GM12865 (cell line): ENCODE data around the gene SOWAHD.
"Not testable (repeated sequence)": the region's sequence is repeated elsewhere in the genome, so short reads cannot be mapped to it uniquely, and the experiment has no call there.

Experiments
- DNase-seq: peaks from one replicate; pipeline ENCODE4 v3.0.0; 2010; ENCODE audit warnings: low read depth
- H3K4me3 ChIP-seq: 2 replicates; pipeline ENCODE4 v1.5.1; 2011; ENCODE audit warnings: mild to moderate bottlenecking, low read depth, low read length, control low read depth
- TF ChIP-seq, protein P1 (sequence below): IDR thresholded peaks from 2 replicates; pipeline ENCODE4 v1.5.1; 2011; ENCODE audit warnings: low read length, control low read depth, low read depth, inconsistent platforms; ENCODE audit not compliant: insufficient read depth; ENCODE audit errors: missing control alignments

SOWAHD gene

DNA sequence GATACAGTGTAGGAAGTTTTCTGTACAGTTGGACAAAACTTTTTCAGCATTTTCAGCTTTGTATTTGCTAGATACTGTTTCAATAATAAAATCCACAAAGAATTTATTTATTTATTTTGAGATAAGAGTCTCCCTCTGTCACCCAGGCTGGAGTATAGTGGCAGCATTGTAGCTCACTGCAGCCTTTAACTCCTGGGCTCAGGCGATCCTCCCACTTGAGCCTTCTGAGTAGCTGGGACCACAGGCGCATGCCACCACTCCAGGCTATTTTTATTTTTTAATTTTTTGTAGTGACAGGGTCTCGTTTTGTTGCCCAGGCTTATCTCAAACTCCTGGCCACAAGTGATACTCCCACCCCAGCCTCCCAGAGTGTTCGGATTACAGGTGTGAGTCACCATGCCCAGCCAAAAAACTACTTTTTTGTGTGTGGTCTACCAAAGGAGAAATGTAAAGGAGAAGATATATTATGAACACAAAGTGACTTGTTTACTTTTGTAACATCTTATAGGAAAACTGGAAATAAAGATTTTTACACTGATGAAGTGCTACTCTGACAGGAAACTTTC lies 13.0 kb upstream of the SOWAHD start:
- TF ChIP-seq, protein P1, sequence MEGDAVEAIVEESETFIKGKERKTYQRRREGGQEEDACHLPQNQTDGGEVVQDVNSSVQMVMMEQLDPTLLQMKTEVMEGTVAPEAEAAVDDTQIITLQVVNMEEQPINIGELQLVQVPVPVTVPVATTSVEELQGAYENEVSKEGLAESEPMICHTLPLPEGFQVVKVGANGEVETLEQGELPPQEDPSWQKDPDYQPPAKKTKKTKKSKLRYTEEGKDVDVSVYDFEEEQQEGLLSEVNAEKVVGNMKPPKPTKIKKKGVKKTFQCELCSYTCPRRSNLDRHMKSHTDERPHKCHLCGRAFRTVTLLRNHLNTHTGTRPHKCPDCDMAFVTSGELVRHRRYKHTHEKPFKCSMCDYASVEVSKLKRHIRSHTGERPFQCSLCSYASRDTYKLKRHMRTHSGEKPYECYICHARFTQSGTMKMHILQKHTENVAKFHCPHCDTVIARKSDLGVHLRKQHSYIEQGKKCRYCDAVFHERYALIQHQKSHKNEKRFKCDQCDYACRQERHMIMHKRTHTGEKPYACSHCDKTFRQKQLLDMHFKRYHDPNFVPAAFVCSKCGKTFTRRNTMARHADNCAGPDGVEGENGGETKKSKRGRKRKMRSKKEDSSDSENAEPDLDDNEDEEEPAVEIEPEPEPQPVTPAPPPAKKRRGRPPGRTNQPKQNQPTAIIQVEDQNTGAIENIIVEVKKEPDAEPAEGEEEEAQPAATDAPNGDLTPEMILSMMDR: no peak
- no peak overlapping the region for H3K4me3 ChIP-seq
- DNase-seq: no peak

DNA sequence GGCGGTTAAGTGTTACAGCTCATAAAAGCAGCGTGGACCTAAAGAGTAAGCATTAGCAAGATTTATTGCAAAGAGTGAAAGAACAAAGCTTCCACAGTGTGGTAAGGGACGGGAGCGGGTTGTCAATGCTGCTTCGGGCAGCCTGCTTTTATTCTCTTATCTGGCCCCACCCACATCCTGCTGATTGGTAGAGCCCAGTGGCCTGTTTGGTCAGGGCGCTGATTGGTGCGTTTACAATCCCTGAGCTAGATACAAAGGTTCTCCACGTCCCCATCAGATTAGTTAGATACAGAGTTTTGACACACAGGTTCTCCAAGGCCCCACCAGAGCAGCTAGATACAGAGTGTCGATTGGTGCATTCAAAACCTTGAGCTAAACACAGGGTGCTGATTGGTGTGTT lies 8.3 kb upstream of the SOWAHD start:
- not testable (repeated sequence) for H3K4me3 ChIP-seq, DNase-seq

DNA sequence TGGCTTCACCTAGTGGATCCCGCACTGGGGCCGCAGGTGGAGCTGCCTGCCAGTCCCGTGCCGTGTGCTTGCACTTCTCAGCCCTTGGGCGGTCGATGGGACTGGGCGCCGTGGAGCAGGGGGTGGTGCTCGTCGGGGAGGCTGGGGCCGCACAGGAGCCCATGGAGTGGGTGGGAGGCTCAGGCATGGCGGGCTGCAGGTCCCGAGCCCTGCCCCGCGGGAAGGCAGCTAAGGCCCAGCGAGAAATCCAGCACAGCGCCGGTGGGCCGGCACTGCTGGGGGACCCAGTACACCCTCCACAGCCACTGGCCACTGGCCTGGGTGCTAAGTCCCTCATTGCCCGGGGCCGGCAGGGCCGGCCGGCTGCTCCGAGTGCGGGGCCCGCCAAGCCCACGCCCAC lies 7.6 kb upstream of the SOWAHD start:
- DNase-seq, H3K4me3 ChIP-seq: not testable (repeated sequence)

- no peak overlapping the region for H3K4me3 ChIP-seq
- DNase-seq: no peak
- TF ChIP-seq, protein P1: no peak
Measured at GRCh38 chrX:119753001-119753400, 5.4 kb upstream of the SOWAHD start.

DNA sequence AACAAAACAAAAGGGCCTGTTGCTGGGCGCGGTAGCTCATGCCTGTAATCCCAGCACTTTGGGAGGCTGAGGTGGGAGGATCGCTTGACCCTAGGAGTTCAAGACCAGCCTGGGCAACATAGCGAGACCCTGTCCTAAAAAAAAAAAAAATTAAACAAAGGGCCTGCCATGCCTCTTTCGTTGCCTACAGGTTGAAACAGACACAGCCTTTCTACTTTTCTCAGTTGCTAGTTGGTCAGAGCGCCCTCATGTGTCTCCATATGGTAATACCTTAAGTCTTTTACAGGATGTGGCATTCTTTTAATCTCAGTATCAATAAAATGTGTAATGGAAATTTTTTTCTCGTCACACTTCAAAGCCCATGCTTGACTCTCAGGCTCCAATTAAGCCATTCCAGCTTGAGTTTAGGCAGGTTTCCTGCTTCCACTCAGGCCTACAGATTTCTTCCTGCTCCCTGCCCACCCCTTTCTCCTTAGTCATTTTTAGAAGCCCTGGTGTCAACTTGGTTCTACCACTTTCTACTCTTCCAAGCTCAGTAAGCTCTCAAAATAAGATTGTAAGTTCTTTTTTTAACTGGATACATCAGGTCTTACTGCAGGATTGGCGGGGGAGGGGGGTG lies 4.6 kb upstream of the SOWAHD start:
- no peak overlapping the region for H3K4me3 ChIP-seq
- DNase-seq: peak; percentile 77
- TF ChIP-seq, protein P1: peak; percentile 40

DNA sequence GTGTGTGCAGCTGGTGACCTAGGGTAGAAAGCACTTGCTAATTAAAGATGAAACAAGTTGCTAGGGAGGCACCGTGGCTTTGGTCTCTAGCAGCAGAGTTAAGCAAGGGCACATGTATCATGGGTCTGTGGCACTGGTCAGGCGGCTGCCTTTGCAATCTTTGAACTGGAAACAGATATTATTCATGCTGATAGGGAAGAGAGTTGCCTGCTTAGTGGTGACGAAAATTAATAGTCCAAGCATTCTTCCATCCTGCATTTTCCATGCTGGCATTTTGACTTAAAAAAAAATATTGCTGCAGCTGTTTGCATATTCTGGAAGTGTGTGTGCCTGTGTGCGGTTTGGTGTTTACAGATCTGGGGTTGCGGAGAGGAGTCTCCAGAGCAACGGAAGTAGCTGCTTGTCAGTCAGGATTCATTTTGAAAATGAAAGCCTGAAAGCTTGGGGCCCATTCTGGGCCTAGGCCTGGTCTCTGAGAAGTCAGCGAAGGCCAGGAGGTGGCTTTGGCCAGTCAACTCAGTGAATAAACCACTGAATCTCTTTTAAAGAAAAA lies 2.3 kb upstream of the SOWAHD start:
- DNase-seq: peak; percentile 92

DNA sequence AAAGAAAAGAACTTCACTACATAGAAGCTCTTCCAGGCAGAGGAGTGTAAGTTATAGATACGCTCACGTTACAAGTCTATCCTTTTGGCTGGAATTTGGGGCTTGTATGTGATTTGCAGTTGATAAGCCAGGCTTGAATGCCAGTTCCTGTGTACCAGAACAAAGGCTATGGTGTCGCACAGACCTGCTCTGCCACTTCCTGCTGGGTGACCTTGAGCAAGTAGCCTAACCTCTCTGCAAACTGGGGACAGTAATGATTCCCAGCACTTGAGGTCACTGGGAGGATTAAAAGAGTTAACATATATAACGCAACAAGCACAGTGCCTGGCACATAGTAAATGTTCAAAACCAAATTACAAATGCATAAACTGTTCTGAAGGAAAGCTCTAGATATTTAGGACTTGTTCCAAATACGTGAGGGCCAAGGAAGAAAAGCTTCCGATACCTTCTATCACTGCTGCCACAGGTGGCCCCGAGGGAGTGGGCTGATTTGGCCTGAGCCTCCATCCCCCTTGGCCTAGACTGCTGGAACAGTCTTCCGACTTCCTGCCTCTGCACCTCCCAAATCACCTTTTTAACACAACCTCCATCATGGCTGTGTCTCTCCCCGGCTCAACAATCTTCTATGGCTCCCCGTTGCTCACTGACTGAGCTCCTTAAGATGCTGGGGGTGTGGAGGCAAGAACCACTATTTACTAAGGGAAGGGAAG lies 1.3 kb upstream of the SOWAHD start:
- DNase-seq: peak; percentile 70
- TF ChIP-seq, protein P1: no peak
- peak overlapping the region; percentile 62 for H3K4me3 ChIP-seq

More for the DNA sequence above, 2.3 kb upstream of the SOWAHD start:
- TF ChIP-seq, protein P1: no peak
- H3K4me3 ChIP-seq: peak overlapping the region; percentile 62

- DNase-seq: no peak
- TF ChIP-seq, protein P1: no peak
- peak overlapping the region; percentile 62 for H3K4me3 ChIP-seq
Measured at GRCh38 chrX:119757646-119757978, 776 bp upstream of the SOWAHD start.
